Measurements from ENCODE around the gene DPYD.

- no peak for TF ChIP-seq ELF4 (IDR thresholded peaks at IDR 0.05)
- no peak for TF ChIP-seq SP1 (IDR thresholded peaks at IDR 0.05)
- TF ChIP-seq L3MBTL2 (conservative IDR thresholded peaks at IDR 0.05) = no peak
- no peak for TF ChIP-seq FOXM1 (IDR thresholded peaks at IDR 0.05; ENCODE audit: borderline replicate concordance)
- no peak for TF ChIP-seq TARDBP (IDR thresholded peaks at IDR 0.05)
- TF ChIP-seq FOXA1 (IDR thresholded peaks at IDR 0.05) = no peak
- TF ChIP-seq SUZ12 (IDR thresholded peaks at IDR 0.05) = no peak
Observed at GRCh38 chr1:97306504-97306903, 614.3 kb downstream of the DPYD start.

Measured in HEK293T (cell line).